GM10266 (cell line): ENCODE data around the gene C15orf61.

Source experiments
- DNase-seq: peaks from one replicate; pipeline ENCODE4 v3.0.0; 2012; ENCODE audit errors: extremely low spot score
- TF ChIP-seq, protein P1 (sequence below): IDR thresholded peaks from 2 replicates; pipeline ENCODE4 v1.5.1; 2012; ENCODE audit warnings: mild to moderate bottlenecking, low read depth; ENCODE audit not compliant: control insufficient read depth, insufficient read depth; ENCODE audit errors: missing control alignments

Gene C15orf61

DNA sequence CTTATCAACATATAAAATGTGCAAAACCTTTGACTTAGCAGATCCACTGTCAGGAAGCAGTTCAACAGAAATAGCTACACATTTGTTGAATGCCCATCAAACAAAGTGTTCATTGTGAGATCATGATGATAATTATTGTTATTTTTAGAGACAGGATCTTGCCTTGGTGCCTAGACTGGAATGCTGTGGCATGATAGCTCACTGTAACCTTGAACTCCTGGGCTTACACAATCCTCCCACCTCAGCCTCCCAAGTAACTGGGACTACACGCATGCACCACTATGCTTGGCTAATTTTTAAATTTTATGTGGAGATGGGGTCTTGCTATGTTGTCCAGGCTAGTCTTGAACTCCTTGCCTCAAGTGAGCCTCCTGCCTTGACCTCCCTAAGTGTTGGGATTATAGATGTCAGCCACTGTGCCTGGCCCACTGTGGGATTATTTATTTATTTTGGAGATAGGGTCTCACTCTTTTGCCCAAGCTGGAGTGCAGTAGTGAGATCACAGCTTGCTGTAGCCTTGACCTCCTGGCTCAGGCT is 30.3 kb downstream of the C15orf61 start:
- TF ChIP-seq, protein P1, sequence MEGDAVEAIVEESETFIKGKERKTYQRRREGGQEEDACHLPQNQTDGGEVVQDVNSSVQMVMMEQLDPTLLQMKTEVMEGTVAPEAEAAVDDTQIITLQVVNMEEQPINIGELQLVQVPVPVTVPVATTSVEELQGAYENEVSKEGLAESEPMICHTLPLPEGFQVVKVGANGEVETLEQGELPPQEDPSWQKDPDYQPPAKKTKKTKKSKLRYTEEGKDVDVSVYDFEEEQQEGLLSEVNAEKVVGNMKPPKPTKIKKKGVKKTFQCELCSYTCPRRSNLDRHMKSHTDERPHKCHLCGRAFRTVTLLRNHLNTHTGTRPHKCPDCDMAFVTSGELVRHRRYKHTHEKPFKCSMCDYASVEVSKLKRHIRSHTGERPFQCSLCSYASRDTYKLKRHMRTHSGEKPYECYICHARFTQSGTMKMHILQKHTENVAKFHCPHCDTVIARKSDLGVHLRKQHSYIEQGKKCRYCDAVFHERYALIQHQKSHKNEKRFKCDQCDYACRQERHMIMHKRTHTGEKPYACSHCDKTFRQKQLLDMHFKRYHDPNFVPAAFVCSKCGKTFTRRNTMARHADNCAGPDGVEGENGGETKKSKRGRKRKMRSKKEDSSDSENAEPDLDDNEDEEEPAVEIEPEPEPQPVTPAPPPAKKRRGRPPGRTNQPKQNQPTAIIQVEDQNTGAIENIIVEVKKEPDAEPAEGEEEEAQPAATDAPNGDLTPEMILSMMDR: no peak
- DNase-seq: no peak

DNA sequence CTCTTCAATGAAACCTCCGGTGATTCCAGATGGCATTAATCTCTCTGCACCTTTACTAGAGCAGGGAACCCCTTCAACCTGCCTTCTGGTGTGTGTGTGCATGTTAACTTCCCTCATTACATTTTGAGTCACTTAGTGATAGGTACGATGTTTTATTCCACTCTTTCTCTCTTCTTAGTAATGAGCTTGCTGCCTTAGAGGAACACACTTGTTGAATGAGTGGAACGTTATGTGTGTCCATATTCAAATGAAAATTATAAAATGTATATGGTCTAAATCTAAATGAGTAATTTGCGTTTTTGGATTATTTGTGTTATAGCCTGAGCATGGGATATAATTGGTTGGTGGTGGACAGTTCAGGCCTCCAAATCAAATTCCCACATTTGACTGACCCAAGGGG is 33.6 kb downstream of the C15orf61 start:
- TF ChIP-seq, protein P1: no peak
- DNase-seq: no peak

DNA sequence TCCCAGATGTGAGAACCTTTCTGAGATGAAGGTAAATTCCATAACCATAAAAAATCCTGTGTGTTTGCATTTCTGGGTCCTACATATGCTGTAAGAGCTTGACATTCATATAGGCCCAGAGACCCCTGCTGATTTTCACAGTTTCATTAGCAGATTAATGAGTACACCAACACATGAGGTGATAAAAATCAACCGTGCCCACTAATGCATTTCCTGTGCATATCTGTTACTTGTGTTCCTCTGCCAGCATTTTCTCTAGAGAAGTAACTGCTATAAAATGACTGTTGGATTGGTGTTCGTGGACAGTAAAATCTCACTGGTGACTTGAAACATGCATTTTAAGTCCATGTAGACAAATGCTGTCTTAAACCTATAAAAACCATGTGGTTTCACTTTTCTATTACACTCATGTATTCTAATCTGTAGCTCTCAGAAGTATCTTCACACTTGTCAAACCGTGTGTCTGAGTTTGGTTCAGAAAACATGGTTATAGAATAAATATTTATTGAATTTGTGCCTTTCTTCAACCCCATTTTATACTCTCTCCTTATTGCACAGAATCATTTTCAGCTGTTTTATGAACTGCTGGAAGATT is 36.1 kb downstream of the C15orf61 start:
- no peak for DNase-seq
- TF ChIP-seq, protein P1: no peak

DNA sequence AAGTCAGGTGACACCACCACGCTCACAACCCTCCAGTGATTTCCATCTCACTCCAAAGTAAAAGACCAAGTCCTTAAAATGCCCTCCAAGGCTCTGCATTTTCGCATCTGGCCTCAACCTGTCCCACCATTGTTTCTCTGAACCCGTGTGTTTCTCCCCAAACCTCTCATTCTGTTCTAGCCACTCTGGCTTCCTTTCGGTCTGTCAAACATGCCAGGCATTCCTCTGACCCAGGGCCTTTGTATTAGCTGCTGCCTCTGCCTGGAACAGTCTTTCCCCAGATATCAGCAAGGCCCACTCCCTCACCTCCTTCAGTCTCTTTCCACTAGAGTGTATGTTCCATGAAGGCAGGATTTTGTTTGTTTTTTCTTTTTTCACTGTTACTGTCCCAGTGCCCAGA is 37.6 kb downstream of the C15orf61 start:
- no peak for DNase-seq
- TF ChIP-seq, protein P1: no peak

DNA sequence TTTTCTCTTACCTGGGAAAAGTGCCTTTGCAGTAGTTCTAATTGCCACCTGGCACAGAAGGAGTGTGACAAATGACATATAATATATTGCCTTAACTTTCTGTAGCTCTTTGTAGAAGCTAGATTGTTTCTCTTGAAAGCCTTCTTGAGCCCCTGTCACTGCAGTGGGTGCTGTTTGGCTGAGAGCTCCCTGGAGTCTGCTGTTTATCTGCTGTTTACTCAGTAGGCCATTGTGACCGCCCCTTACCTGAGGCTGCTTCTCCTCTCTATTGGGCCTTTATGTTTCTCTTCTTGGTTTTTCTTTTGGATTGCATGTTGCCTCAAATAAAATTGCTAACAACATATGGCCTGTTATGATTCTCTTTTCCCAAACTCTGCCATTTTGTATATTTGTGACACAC is 38.2 kb downstream of the C15orf61 start:
- DNase-seq: no peak
- TF ChIP-seq, protein P1: no peak

DNA sequence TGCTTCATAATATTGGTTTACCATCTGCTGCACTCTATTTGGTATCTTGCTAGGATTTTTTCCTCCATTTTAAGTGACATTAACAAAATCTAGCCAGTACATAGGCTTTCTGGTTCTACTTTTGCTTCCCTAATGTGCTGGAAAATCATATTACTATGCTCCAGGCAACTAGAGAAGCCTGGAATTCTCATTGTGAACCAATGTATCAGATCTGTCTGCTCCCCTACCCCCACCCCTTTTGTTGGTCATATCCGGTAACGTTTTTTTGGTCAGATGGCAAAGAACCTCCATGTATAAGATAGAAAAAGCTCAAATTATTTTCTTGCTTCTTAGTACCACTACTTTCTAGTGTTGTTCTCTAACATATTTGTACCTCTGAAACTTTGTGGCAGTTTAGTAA is 38.6 kb downstream of the C15orf61 start:
- TF ChIP-seq, protein P1: no peak
- no peak for DNase-seq

DNA sequence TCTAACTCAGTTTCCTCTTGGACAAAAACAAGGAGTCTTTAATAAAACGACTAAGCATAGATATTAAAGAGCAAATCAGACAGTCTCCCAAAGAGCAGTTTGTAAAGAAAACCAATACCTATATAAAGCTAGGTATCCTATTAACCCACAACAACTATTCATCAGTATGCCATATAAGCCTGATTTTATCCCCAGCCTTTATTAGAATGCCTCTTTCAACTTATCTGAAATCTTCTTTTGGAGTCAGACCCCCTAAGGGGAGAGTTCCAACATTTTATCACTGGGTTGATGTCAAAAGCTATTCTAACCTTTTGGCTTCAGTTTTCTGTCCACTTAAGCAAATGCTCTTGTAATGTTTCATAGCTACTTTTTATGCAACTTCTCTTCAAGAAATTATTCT is 39.4 kb downstream of the C15orf61 start:
- TF ChIP-seq, protein P1: no peak
- DNase-seq: no peak
